CD4-positive, CD25-positive, alpha-beta regulatory T cell (primary cell): ENCODE results near the gene DDX47. TPM values are rescaled to one million over a fixed set of nuclear protein-coding genes. Genes with fewer than 3 reads are reported as not detected.

Experiments
- ATAC-seq, 2 donors: fragments of 150-1000 bp; cut with Tn5 transposase; one replicate each; pipeline ENCODE4 v1.10.0; 2021; ENCODE audit warnings: low read depth in 2 of 2, moderate number of reproducible peaks in 2 of 2, moderate library complexity in 1 of 2
- DNase-seq, 3 donors: peaks; one replicate each; pipeline versions ENCODE4 v3.0.0 to v3.0.0-alpha.2; 2012 to 2022; ENCODE audit warnings: mixed read lengths in 1 of 3
- H3K27ac ChIP-seq: one replicate; pipeline ENCODE4 v1.7.0; 2013; ENCODE audit warnings: mild to moderate bottlenecking, low read length; ENCODE audit not compliant: insufficient read depth, poor library complexity, severe bottlenecking
- H3K27me3 ChIP-seq: one replicate; pipeline ENCODE4 v1.7.0; 2013; ENCODE audit warnings: low read length; ENCODE audit not compliant: control insufficient read depth, insufficient read depth
- H3K36me3 ChIP-seq: one replicate; pipeline ENCODE4 v1.7.0; 2013; ENCODE audit warnings: mild to moderate bottlenecking, low read length, moderate library complexity; ENCODE audit not compliant: control insufficient read depth, insufficient read depth
- H3K4me1 ChIP-seq: 2 replicates; pipeline ENCODE4 v1.7.0; 2013; ENCODE audit warnings: mild to moderate bottlenecking, low read length; ENCODE audit not compliant: insufficient read depth, control insufficient read depth, poor library complexity, severe bottlenecking
- H3K4me3 ChIP-seq: one replicate; pipeline ENCODE4 v1.7.0; 2013; ENCODE audit warnings: low read depth, mild to moderate bottlenecking, low read length, moderate library complexity
- H3K9me3 ChIP-seq, 2 experiments: 1 replicate in 1 of 2; 2 replicates in 1 of 2; pipeline ENCODE4 v1.7.0; 2013; ENCODE audit warnings: low read length in 2 of 2, mild to moderate bottlenecking in 1 of 2, moderate library complexity in 1 of 2; ENCODE audit not compliant: control insufficient read depth in 2 of 2
- H3K27ac Mint-ChIP-seq, 3 donors: one replicate each; pipeline ENCODE4 v1.8.0; 2020 to 2022; ENCODE audit warnings: mild to moderate bottlenecking in 3 of 3, mixed read lengths in 3 of 3, moderate library complexity in 2 of 3
- H3K27me3 Mint-ChIP-seq: one replicate; pipeline ENCODE4 v1.8.0; 2022; ENCODE audit warnings: mild to moderate bottlenecking, mixed read lengths
- H3K36me3 Mint-ChIP-seq: one replicate; pipeline ENCODE4 v1.8.0; 2020; ENCODE audit warnings: mixed read lengths
- H3K4me1 Mint-ChIP-seq, 4 donors: one replicate each; pipeline ENCODE4 v1.8.0; 2020 to 2022; ENCODE audit warnings: mixed read lengths in 4 of 4, mild to moderate bottlenecking in 1 of 4
- H3K4me3 Mint-ChIP-seq, 4 donors: one replicate each; pipeline ENCODE4 v1.8.0; 2020 to 2022; ENCODE audit warnings: mild to moderate bottlenecking in 4 of 4, mixed read lengths in 4 of 4, moderate library complexity in 3 of 4
- H3K9me3 Mint-ChIP-seq, 7 donors: one replicate each; pipeline ENCODE4 v1.8.0; 2020 to 2022; ENCODE audit warnings: mixed read lengths in 7 of 7, mild to moderate bottlenecking in 3 of 7, moderate library complexity in 2 of 7
- polyA plus RNA-seq, 4 donors: library from polyadenylated mRNA; unstranded; fragments of 300-500 nt; fragmentation: Illumina TruSeq; gene quantifications; one replicate each; pipeline ENCODE4 v1.2.3, GENCODE V29; 2021
- total RNA-seq: library from RNA; stranded (reverse); gene quantifications from one replicate; pipeline ENCODE4 v1.2.3, GENCODE V29; 2022

Gene DDX47
- total and polyA plus RNA-seq, 5 donors from 2014 or later: 63.2 to 117 (median 76.6) TPM

- H3K4me3 Mint-ChIP-seq: no peak overlapping the region
- no peaks in the 10 kb centered on the region for H3K9me3 ChIP-seq
- H3K9me3 Mint-ChIP-seq: no peaks in the 10 kb centered on the region
- no peaks in the 10 kb centered on the region for H3K4me1 ChIP-seq
- no peaks in the 10 kb centered on the region for H3K36me3 Mint-ChIP-seq
- ATAC-seq (no peak), DNase-seq (no peak)
- no peak overlapping the region for H3K27ac Mint-ChIP-seq
- no peaks in the 10 kb centered on the region for H3K36me3 ChIP-seq
- no peaks in the 10 kb centered on the region for H3K27me3 ChIP-seq
- peaks cover 0 to 3% (median 1%) of the 10 kb centered on the region in 4 donors for H3K4me1 Mint-ChIP-seq
- no peaks in the 10 kb centered on the region for H3K27me3 Mint-ChIP-seq
- H3K4me3 ChIP-seq: no peak overlapping the region
- H3K27ac ChIP-seq: no peak overlapping the region
Observed at GRCh38 chr12:12779529-12779928, 33.6 kb upstream of the DDX47 start.

- DNase-seq (no peak), ATAC-seq (no peak)
- H3K9me3 Mint-ChIP-seq: no peaks in the 10 kb centered on the region
- H3K36me3 ChIP-seq: no peaks in the 10 kb centered on the region
- H3K36me3 Mint-ChIP-seq: no peaks in the 10 kb centered on the region
- no peaks in the 10 kb centered on the region for H3K27me3 Mint-ChIP-seq
- no peak overlapping the region for H3K4me3 Mint-ChIP-seq
- peaks cover 8 to 33% (median 13%) of the 10 kb centered on the region in 4 donors for H3K4me1 Mint-ChIP-seq
- H3K27ac Mint-ChIP-seq: no peak overlapping the region
- no peaks in the 10 kb centered on the region for H3K27me3 ChIP-seq
- no peak overlapping the region for H3K27ac ChIP-seq
- H3K4me3 ChIP-seq: no peak overlapping the region
- no peaks in the 10 kb centered on the region for H3K9me3 ChIP-seq
- H3K4me1 ChIP-seq: peaks cover 23% of the 10 kb centered on the region
Observed at GRCh38 chr12:12784116-12784515, 29.0 kb upstream of the DDX47 start.

GRCh38 chr12:12784911-12785814 is 28.0 kb upstream of the DDX47 start, which contains the start of gene APOLD1:
APOLD1 (plus strand) TSS chr12:12785659; CDS start chr12:12785692, 33 bp downstream.
- no peaks in the 10 kb centered on the region for H3K27me3 Mint-ChIP-seq
- H3K9me3 ChIP-seq: no peaks in the 10 kb centered on the region
- H3K4me3 ChIP-seq: peak within 1 kb of the TSS; percentile 85
- peak within 1 kb of the TSS; percentile 46 to 81 (median 79) for H3K27ac Mint-ChIP-seq
- no peaks in the 10 kb centered on the region for H3K36me3 ChIP-seq
- H3K4me3 Mint-ChIP-seq: peak within 1 kb of the TSS; percentile 81 to 88 (median 82)
- DNase-seq: no peak
- H3K27me3 ChIP-seq: no peaks in the 10 kb centered on the region
- peaks cover 8 to 33% (median 13%) of the 10 kb centered on the region in 4 donors for H3K4me1 Mint-ChIP-seq
- H3K9me3 Mint-ChIP-seq: no peaks in the 10 kb centered on the region
- H3K27ac ChIP-seq: peak within 1 kb of the TSS; percentile 30
- peaks cover 23% of the 10 kb centered on the region for H3K4me1 ChIP-seq
- H3K36me3 Mint-ChIP-seq: no peaks in the 10 kb centered on the region
- ATAC-seq: no peak

GRCh38 chr12:12786351-12786705 is 26.8 kb upstream of the DDX47 start:
- Histone ChIP-seq H3K9me3 (no peaks in the 10 kb centered on the region), H3K4me3 (peak overlapping the region; percentile 85), H3K27me3 (no peaks in the 10 kb centered on the region), H3K36me3 (no peaks in the 10 kb centered on the region), H3K4me1 (peaks cover 23% of the 10 kb centered on the region), H3K27ac (peak overlapping the region; percentile 30)
- H3K4me3 Mint-ChIP-seq: peak overlapping the region; percentile 81 to 88 (median 82)
- peak overlapping the region in 2 of 3 donors; percentile 79 to 81 for H3K27ac Mint-ChIP-seq
- H3K27me3 Mint-ChIP-seq: no peaks in the 10 kb centered on the region
- H3K36me3 Mint-ChIP-seq: no peaks in the 10 kb centered on the region
- ATAC-seq (peak; percentile 3 to 7), DNase-seq (no peak)
- H3K4me1 Mint-ChIP-seq: peaks cover 8 to 33% (median 13%) of the 10 kb centered on the region in 4 donors
- H3K9me3 Mint-ChIP-seq: no peaks in the 10 kb centered on the region

GRCh38 chr12:12786706-12787601 is 26.2 kb upstream of the DDX47 start:
- Histone ChIP-seq H3K4me3 (peak overlapping the region; percentile 85), H3K27me3 (no peaks in the 10 kb centered on the region), H3K36me3 (no peaks in the 10 kb centered on the region), H3K9me3 (no peaks in the 10 kb centered on the region), H3K27ac (peak overlapping the region; percentile 74), H3K4me1 (peaks cover 23% of the 10 kb centered on the region)
- Mint-ChIP-seq H3K9me3 (no peaks in the 10 kb centered on the region), H3K4me3 (peak overlapping the region; percentile 82 to 89 (median 86)), H3K27ac (peak overlapping the region; percentile 79 to 89 (median 84)), H3K27me3 (no peaks in the 10 kb centered on the region), H3K4me1 (peaks cover 8 to 33% (median 13%) of the 10 kb centered on the region in 4 donors), H3K36me3 (no peaks in the 10 kb centered on the region)
- ATAC-seq (peak; percentile 83 to 88), DNase-seq (peak; percentile 68 to 83 (median 73))

- Histone ChIP-seq H3K9me3 (no peaks in the 10 kb centered on the region), H3K36me3 (no peaks in the 10 kb centered on the region), H3K4me3 (no peak overlapping the region), H3K4me1 (peaks cover 23% of the 10 kb centered on the region), H3K27me3 (no peaks in the 10 kb centered on the region), H3K27ac (no peak overlapping the region)
- Mint-ChIP-seq H3K4me1 (peaks cover 8 to 33% (median 13%) of the 10 kb centered on the region in 4 donors), H3K27ac (peak overlapping the region; percentile 86 to 95 (median 89)), H3K9me3 (no peaks in the 10 kb centered on the region), H3K27me3 (no peaks in the 10 kb centered on the region), H3K36me3 (no peaks in the 10 kb centered on the region), H3K4me3 (peak overlapping the region; percentile 82 to 89 (median 88))
- no peak for DNase-seq
- ATAC-seq: no peak
Observed at GRCh38 chr12:12788131-12788530, 25.0 kb upstream of the DDX47 start.

- Histone ChIP-seq H3K27me3 (no peaks in the 10 kb centered on the region), H3K9me3 (no peaks in the 10 kb centered on the region), H3K4me3 (peak overlapping the region; percentile 33), H3K4me1 (peaks cover 23% of the 10 kb centered on the region), H3K36me3 (no peaks in the 10 kb centered on the region), H3K27ac (no peak overlapping the region)
- ATAC-seq (peak; percentile 61 to 62), DNase-seq (peak; percentile 49 to 87 (median 72))
- peak overlapping the region; percentile 82 to 89 (median 88) for H3K4me3 Mint-ChIP-seq
- peak overlapping the region; percentile 70 to 95 (median 89) for H3K27ac Mint-ChIP-seq
- H3K4me1 Mint-ChIP-seq: peaks cover 8 to 33% (median 13%) of the 10 kb centered on the region in 4 donors
- H3K36me3 Mint-ChIP-seq: no peaks in the 10 kb centered on the region
- H3K9me3 Mint-ChIP-seq: no peaks in the 10 kb centered on the region
- H3K27me3 Mint-ChIP-seq: no peaks in the 10 kb centered on the region
Observed at GRCh38 chr12:12788675-12789368, 24.3 kb upstream of the DDX47 start.
